Fibroblast of lung (primary cell): ENCODE measurements around the gene USP5. TPM values are rescaled to one million over a fixed set of nuclear protein-coding genes. Genes with fewer than 3 reads are reported as not detected.
A peak's percentile ranks its signal among the peaks of the same experiment; 100 is the strongest.

Experiments used
- DNase-seq, 2 donors: peaks; one replicate each; pipeline versions ENCODE4 v3.0.0 to v3.0.0-alpha.2; 2010; ENCODE audit warnings: low read depth in 2 of 2
- H2AFZ ChIP-seq: 2 replicates; pipeline ENCODE4 v1.5.1; 2012; ENCODE audit warnings: low read length, control low read depth, inconsistent platforms
- H3K27ac ChIP-seq: 2 replicates; pipeline ENCODE4 v1.5.1; 2011; ENCODE audit warnings: low read length, control low read depth; ENCODE audit not compliant: insufficient read depth
- H3K27me3 ChIP-seq: 2 replicates; pipeline ENCODE4 v1.5.1; 2011; ENCODE audit warnings: mild to moderate bottlenecking, low read length; ENCODE audit not compliant: control insufficient read depth, insufficient read depth
- H3K36me3 ChIP-seq: 2 replicates; pipeline ENCODE4 v1.5.1; 2011; ENCODE audit warnings: low read length; ENCODE audit not compliant: control insufficient read depth, insufficient read depth
- H3K4me1 ChIP-seq: 2 replicates; pipeline ENCODE4 v1.5.1; 2011; ENCODE audit warnings: low read length; ENCODE audit not compliant: control insufficient read depth, insufficient read depth; ENCODE audit errors: extremely low read depth
- H3K4me2 ChIP-seq: 2 replicates; pipeline ENCODE4 v1.5.1; 2011; ENCODE audit warnings: low read length, control low read depth; ENCODE audit not compliant: insufficient read depth; ENCODE audit errors: extremely low read depth
- H3K4me3 ChIP-seq, 4 experiments: fragments of 200-600 bp in 1 of 4; sonication (generic) in 1 of 4; replicated peaks in 1 of 4; 2 replicates each; pipeline ENCODE4 v1.5.1; 2011 to 2016; ENCODE audit warnings: low read length in 4 of 4, low read depth in 3 of 4, mild to moderate bottlenecking in 3 of 4, control low read depth in 2 of 4, inconsistent platforms in 1 of 4, mixed read lengths in 1 of 4; ENCODE audit not compliant: insufficient read depth in 1 of 4; ENCODE audit errors: control extremely low read depth in 1 of 4
- H3K79me2 ChIP-seq: 2 replicates; pipeline ENCODE4 v1.5.1; 2012; ENCODE audit warnings: mild to moderate bottlenecking, low read length, inconsistent platforms; ENCODE audit not compliant: control insufficient read depth, insufficient read depth
- H3K9ac ChIP-seq: 2 replicates; pipeline ENCODE4 v1.5.1; 2011; ENCODE audit warnings: mild to moderate bottlenecking, low read length, control low read depth; ENCODE audit not compliant: insufficient read depth
- H3K9me3 ChIP-seq: 2 replicates; pipeline ENCODE4 v1.5.1; 2012; ENCODE audit warnings: low read depth, low read length; ENCODE audit not compliant: control insufficient read depth, insufficient read depth
- H4K20me1 ChIP-seq: 2 replicates; pipeline ENCODE4 v1.5.1; 2011; ENCODE audit warnings: low read length; ENCODE audit not compliant: control insufficient read depth, insufficient read depth; ENCODE audit errors: extremely low read depth
- EZH2 ChIP-seq: IDR thresholded peaks from 2 replicates; pipeline ENCODE4 v1.5.1; 2012; ENCODE audit warnings: low read length, control low read depth, mild to moderate bottlenecking; ENCODE audit errors: missing control alignments
- polyA plus RNA-seq, 2 donors: library from polyadenylated mRNA; depleted of rRNA in 1 of 2; stranded (reverse) in 1 of 2; unstranded in 1 of 2; fragments of >200 nt; gene quantifications; 2 replicates each; pipeline ENCODE4 v1.2.1, GENCODE V29; 2011 to 2012; ENCODE audit warnings: missing spikeins in 1 of 2
- total RNA-seq: library from RNA; depleted of rRNA; stranded (reverse); fragments of >200 nt; gene quantifications from 2 replicates; pipeline ENCODE4 v1.2.1, GENCODE V29; 2014
- TF ChIP-seq, protein P1 (sequence below), 2 donors: IDR thresholded peaks in 1 of 2; conservative IDR thresholded peaks in 1 of 2; 1 replicate in 1 of 2; 2 replicates in 1 of 2; pipeline ENCODE4 v1.5.1; 2011 to 2012; ENCODE audit warnings: low read length in 2 of 2, control low read depth in 1 of 2, inconsistent platforms in 1 of 2, low read depth in 1 of 2, mild to moderate bottlenecking in 1 of 2

Gene USP5
- total and polyA plus RNA-seq, 2 donors (not counting 1 experiment from before 2014, with no cell fraction given), result 42.2 to 69.9 TPM

DNA sequence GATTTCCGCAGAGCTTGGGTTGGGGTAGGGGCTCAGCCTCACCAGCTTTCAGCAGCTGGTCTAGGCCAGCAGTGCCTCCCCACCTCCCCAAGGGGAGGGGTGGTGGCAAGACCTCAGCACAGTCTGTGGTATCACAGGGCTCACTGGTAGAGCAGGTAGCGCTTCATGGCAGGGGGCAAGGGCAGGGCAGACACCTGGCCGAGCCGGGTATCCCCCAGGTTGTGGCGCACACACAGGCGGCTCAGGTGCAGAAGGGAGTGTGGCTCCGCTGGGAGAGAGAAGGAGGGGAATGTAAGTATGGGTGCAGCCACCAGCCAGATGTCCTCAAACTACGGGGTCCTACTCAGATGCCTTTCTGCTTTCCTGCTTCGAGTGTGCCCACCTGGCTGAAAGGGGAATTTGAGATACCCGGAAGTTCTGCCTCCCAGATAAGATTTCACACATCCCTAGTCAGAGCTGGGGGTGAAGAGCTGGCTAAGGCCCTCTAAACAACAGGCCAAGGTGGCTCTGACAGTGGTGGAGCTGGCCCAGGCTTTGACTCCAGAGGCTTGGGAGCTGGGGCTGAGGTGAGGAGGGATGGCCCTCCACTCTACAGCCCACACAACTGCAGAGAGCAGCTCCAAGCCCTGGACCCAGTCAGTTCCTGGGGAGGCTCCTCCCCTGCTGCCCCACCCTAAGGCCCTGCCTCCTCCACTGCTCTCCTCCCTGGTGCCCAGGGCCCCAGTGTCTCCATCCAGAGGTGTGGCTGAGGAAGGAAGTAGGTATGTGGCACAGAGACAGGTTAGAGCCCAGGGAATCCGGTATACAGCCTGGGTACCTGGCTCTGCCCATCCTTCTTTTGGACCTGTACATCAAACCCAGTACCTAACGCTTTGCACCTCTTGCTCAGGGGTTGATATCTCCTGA is 19.4 kb downstream of the USP5 start:
- H3K9ac ChIP-seq, result no peak overlapping the region
- peaks cover 4% of the 10 kb centered on the region for H4K20me1 ChIP-seq
- peaks cover 18% of the 10 kb centered on the region for H3K36me3 ChIP-seq
- TF ChIP-seq EZH2, result no peak
- TF ChIP-seq, protein P1, sequence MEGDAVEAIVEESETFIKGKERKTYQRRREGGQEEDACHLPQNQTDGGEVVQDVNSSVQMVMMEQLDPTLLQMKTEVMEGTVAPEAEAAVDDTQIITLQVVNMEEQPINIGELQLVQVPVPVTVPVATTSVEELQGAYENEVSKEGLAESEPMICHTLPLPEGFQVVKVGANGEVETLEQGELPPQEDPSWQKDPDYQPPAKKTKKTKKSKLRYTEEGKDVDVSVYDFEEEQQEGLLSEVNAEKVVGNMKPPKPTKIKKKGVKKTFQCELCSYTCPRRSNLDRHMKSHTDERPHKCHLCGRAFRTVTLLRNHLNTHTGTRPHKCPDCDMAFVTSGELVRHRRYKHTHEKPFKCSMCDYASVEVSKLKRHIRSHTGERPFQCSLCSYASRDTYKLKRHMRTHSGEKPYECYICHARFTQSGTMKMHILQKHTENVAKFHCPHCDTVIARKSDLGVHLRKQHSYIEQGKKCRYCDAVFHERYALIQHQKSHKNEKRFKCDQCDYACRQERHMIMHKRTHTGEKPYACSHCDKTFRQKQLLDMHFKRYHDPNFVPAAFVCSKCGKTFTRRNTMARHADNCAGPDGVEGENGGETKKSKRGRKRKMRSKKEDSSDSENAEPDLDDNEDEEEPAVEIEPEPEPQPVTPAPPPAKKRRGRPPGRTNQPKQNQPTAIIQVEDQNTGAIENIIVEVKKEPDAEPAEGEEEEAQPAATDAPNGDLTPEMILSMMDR (conservative IDR thresholded peaks at IDR 0.05 in 1 of 2, IDR thresholded peaks at IDR 0.05 in 1 of 2; ENCODE audit: low read depth in 1 of 2, low read length in 2 of 2), result no peak
- no peaks in the 10 kb centered on the region for H3K27me3 ChIP-seq
- no peak overlapping the region for H2AFZ ChIP-seq
- peak in 1 of 2 donors; percentile 23 for DNase-seq
- H3K79me2 ChIP-seq, result peaks cover 43% of the 10 kb centered on the region
- peak overlapping the region; percentile 4 for H3K27ac ChIP-seq
- H3K4me2 ChIP-seq, result peak overlapping the region; percentile 99
- peaks cover 31% of the 10 kb centered on the region for H3K4me1 ChIP-seq
- no peaks in the 10 kb centered on the region for H3K9me3 ChIP-seq
- peak overlapping the region; percentile 81 to 94 (median 92) for H3K4me3 ChIP-seq

DNA sequence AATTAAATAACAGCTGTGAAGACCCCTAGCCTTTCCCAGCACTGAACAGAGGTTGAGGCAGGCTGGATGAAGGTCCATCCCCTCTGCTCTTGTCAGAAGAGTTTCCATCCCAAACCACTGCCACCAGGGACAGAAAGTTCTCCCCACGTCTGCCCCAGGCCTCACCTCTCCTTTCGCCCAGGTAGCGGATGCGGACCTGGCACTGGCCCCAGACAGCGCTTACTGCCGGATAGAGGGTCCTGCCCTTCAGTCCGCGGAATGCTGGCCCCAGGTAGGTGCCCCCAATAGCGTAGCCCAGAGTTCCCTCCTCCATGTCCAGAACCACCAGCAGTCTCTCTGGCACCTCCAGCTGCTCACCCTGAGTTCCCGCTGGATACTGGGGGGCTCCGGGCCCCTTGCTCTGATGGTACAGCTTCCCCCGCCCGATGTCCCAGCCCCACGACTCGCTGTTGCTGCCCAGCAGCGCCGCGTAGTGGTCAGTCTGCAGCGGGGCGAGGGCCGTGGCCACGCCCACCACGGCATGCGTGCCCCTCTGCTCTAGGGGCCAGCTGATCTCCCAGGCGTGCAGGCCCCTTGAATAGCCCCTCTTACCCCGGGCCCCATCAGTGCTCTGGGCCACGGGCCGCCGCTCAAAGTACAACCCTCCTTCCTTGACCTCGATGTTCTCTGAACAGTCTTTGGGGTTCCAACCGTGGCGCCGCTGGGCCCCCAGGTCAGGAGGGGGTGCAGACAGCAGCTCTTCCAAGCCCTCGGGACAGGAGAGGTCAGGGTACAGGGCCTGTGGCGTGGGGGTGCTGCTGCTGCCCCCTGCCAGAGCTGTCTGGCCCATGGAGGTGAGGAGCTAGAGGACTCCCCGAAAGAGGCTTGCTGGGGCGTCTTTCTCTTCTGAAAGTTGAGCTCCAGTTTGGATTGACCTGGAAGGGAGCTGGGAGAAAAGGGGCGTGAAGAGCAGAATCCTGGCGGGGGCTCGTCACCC is 20.4 kb downstream of the USP5 start:
- peak overlapping the region; percentile 80 for H3K9ac ChIP-seq
- peaks cover 18% of the 10 kb centered on the region for H3K36me3 ChIP-seq
- peak overlapping the region; percentile 81 to 94 (median 92) for H3K4me3 ChIP-seq
- no peak overlapping the region for H2AFZ ChIP-seq
- peak overlapping the region; percentile 79 for H3K27ac ChIP-seq
- H3K4me1 ChIP-seq, result peaks cover 28% of the 10 kb centered on the region
- H3K9me3 ChIP-seq, result no peaks in the 10 kb centered on the region
- peaks cover 4% of the 10 kb centered on the region for H4K20me1 ChIP-seq
- DNase-seq, result peak; percentile 58 to 63
- H3K4me2 ChIP-seq, result peak overlapping the region; percentile 99
- no peak for TF ChIP-seq EZH2
- TF ChIP-seq, protein P1 (conservative IDR thresholded peaks at IDR 0.05 in 1 of 2, IDR thresholded peaks at IDR 0.05 in 1 of 2; ENCODE audit: low read depth in 1 of 2, low read length in 2 of 2), result peak; percentile 91 to 92
- H3K27me3 ChIP-seq, result no peaks in the 10 kb centered on the region
- H3K79me2 ChIP-seq, result peaks cover 43% of the 10 kb centered on the region
